K562 (cell line): ENCODE results near the gene SOCS3.

Experiments used
- NCOA2 ChIP-seq, 2 experiments: fragments of 450-650 bp; IDR thresholded peaks; 2 replicates each; pipeline ENCODE4 v1.6.1; 2018; ENCODE audit warnings: mild to moderate bottlenecking in 2 of 2, moderate library complexity in 1 of 2; ENCODE audit not compliant: partially characterized antibody in 2 of 2
- PHF8 ChIP-seq: fragments of 200-600 bp; sonication (generic); IDR thresholded peaks from 2 replicates; pipeline ENCODE4 v1.6.1; 2012; ENCODE audit warnings: mixed run types, mild to moderate bottlenecking, inconsistent platforms, low read length, moderate library complexity, borderline replicate concordance
- SIN3A ChIP-seq, 2 experiments: fragments of 150-350 bp in 1 of 2; IDR thresholded peaks; 2 replicates each; pipeline ENCODE4 v1.6.1; 2011 to 2016; ENCODE audit warnings: borderline replicate concordance in 2 of 2, low read depth in 2 of 2, low read length in 2 of 2, mild to moderate bottlenecking in 2 of 2, moderate library complexity in 2 of 2; ENCODE audit not compliant: control insufficient read depth in 1 of 2
- TEAD1 ChIP-seq, 2 experiments: fragments of 450-650 bp in 1 of 2; sonication (generic) in 1 of 2; formaldehyde crosslinking; IDR thresholded peaks; 2 replicates each; pipeline versions ENCODE4 v1.4.0 to v1.8.0; 2020 to 2022; ENCODE audit warnings: mild to moderate bottlenecking in 2 of 2, missing genetic modification reagents in 1 of 2
- ZNF146 ChIP-seq: IDR thresholded peaks from one replicate; pipeline ENCODE4 v1.6.1; 2018; ENCODE audit warnings: missing compliant biosample characterization; ENCODE audit not compliant: unreplicated experiment
- ZNF263 ChIP-seq: sonication (generic); formaldehyde crosslinking; IDR thresholded peaks from 2 replicates; pipeline ENCODE4 v1.8.0; 2022; ENCODE audit warnings: mild to moderate bottlenecking, missing genetic modification reagents, borderline replicate concordance
- ZNF41 ChIP-seq: fragments of 250-450 bp; sonication (Bioruptor Pico); conservative IDR thresholded peaks from 2 replicates; pipeline ENCODE4 v1.4.0; 2020; ENCODE audit warnings: mild to moderate bottlenecking
- ZNF695 ChIP-seq: fragments of 450-650 bp; formaldehyde crosslinking; IDR thresholded peaks from 2 replicates; pipeline ENCODE4 v1.4.0; 2020; ENCODE audit warnings: mild to moderate bottlenecking, moderate library complexity
- TF ChIP-seq, protein P1 (sequence below): sonication (generic); formaldehyde crosslinking; IDR thresholded peaks from 2 replicates; pipeline ENCODE4 v1.8.1; 2023; ENCODE audit warnings: mild to moderate bottlenecking, missing genetic modification reagents
- TF ChIP-seq, protein P2 (sequence below): IDR thresholded peaks from 3 replicates; pipeline ENCODE4 v1.6.1; 2011; ENCODE audit warnings: borderline replicate concordance, mild to moderate bottlenecking; ENCODE audit not compliant: insufficient read length, insufficient read depth
- TF ChIP-seq, protein P3 (sequence below): sonication (generic); formaldehyde crosslinking; IDR thresholded peaks from 2 replicates; pipeline ENCODE4 v1.8.1; 2022; ENCODE audit warnings: missing genetic modification reagents
- TF ChIP-seq, protein P4 (sequence below): sonication (generic); formaldehyde crosslinking; IDR thresholded peaks from 2 replicates; pipeline ENCODE4 v1.8.0; 2022; ENCODE audit warnings: mild to moderate bottlenecking, missing genetic modification reagents

DNA sequence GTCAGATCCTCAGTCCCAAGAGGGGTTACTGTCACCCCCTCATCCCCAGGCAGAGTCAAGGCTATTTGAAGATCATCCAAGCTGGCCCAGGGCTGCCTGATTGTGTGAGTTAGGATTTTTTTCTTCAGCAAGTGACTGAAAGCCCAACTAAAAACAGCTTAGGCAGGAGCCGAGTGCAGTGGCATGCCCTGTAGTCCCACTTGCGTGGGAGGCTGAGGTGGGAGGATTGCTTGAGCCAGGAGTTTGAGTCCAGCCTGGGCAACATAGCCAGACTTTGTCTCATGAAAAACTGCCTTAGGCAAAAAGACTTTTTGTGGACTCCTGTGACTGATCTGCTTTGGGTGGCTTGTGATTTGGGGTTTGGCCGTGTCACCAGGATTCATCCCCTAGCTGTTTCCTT is 38.5 kb upstream of the SOCS3 start:
- TF ChIP-seq ZNF146 (no peak), SIN3A (IDR thresholded peaks at IDR 0.05; ENCODE audit: borderline replicate concordance in 2 of 2, control insufficient read depth in 1 of 2, low read depth in 2 of 2, low read length in 2 of 2) (no peak), ZNF263 (CRISPR knock-in tag) (no peak), TEAD1 (CRISPR knock-in tag; IDR thresholded peaks at IDR 0.05) (no peak), ZNF41 (no peak), PHF8 (no peak), NCOA2 (IDR thresholded peaks at IDR 0.05; ENCODE audit: partially characterized antibody in 2 of 2) (no peak), ZNF695 (CRISPR knock-in tag) (no peak)
- TF ChIP-seq, protein P1, sequence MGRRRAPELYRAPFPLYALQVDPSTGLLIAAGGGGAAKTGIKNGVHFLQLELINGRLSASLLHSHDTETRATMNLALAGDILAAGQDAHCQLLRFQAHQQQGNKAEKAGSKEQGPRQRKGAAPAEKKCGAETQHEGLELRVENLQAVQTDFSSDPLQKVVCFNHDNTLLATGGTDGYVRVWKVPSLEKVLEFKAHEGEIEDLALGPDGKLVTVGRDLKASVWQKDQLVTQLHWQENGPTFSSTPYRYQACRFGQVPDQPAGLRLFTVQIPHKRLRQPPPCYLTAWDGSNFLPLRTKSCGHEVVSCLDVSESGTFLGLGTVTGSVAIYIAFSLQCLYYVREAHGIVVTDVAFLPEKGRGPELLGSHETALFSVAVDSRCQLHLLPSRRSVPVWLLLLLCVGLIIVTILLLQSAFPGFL, result no peak
- TF ChIP-seq, protein P2, sequence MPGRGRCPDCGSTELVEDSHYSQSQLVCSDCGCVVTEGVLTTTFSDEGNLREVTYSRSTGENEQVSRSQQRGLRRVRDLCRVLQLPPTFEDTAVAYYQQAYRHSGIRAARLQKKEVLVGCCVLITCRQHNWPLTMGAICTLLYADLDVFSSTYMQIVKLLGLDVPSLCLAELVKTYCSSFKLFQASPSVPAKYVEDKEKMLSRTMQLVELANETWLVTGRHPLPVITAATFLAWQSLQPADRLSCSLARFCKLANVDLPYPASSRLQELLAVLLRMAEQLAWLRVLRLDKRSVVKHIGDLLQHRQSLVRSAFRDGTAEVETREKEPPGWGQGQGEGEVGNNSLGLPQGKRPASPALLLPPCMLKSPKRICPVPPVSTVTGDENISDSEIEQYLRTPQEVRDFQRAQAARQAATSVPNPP, result no peak
- TF ChIP-seq, protein P3, sequence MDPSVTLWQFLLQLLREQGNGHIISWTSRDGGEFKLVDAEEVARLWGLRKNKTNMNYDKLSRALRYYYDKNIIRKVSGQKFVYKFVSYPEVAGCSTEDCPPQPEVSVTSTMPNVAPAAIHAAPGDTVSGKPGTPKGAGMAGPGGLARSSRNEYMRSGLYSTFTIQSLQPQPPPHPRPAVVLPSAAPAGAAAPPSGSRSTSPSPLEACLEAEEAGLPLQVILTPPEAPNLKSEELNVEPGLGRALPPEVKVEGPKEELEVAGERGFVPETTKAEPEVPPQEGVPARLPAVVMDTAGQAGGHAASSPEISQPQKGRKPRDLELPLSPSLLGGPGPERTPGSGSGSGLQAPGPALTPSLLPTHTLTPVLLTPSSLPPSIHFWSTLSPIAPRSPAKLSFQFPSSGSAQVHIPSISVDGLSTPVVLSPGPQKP (CRISPR knock-in tag), result no peak
- TF ChIP-seq, protein P4, sequence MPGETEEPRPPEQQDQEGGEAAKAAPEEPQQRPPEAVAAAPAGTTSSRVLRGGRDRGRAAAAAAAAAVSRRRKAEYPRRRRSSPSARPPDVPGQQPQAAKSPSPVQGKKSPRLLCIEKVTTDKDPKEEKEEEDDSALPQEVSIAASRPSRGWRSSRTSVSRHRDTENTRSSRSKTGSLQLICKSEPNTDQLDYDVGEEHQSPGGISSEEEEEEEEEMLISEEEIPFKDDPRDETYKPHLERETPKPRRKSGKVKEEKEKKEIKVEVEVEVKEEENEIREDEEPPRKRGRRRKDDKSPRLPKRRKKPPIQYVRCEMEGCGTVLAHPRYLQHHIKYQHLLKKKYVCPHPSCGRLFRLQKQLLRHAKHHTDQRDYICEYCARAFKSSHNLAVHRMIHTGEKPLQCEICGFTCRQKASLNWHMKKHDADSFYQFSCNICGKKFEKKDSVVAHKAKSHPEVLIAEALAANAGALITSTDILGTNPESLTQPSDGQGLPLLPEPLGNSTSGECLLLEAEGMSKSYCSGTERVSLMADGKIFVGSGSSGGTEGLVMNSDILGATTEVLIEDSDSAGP (CRISPR knock-in tag), result no peak
